ENCODE results near the gene TSSK1B.

The TSSK1B gene

GRCh38 chr5:113397046-113397445 is 37.7 kb downstream of the TSSK1B start:
- DNase-seq = no peak

GRCh38 chr5:113394658-113395057 is 40.1 kb downstream of the TSSK1B start:
- no peak for DNase-seq

- DNase-seq = no peak
Measured at GRCh38 chr5:113390224-113390623, 44.6 kb downstream of the TSSK1B start.

- no peak for DNase-seq
Measured at GRCh38 chr5:113389116-113389515, 45.7 kb downstream of the TSSK1B start.

- no peak for DNase-seq
Measured at GRCh38 chr5:113387844-113388243, 46.9 kb downstream of the TSSK1B start.

- DNase-seq = no peak
Measured at GRCh38 chr5:113384782-113385285, 50.0 kb downstream of the TSSK1B start.

- DNase-seq = no peak
Measured at GRCh38 chr5:113382731-113383130, 52.1 kb downstream of the TSSK1B start.

Measured in COR-L47 (cell line).